RWPE2 (cell line): Measurements from ENCODE around the gene HDAC9.

Experiments used
- ATAC-seq: fragments of 200-7000 bp; cut with Tn5 transposase; 3 replicates; pipeline ENCODE4 v1.9.1; 2021; ENCODE audit warnings: low read depth
- DNase-seq: peaks from one replicate; pipeline ENCODE4 v3.0.0-alpha.2; 2020; ENCODE audit warnings: low spot score
- H3K27ac ChIP-seq: fragments of 450-650 bp; 2 replicates; pipeline ENCODE4 v1.5.1; 2017; ENCODE audit warnings: mild to moderate bottlenecking; ENCODE audit not compliant: poor library complexity, severe bottlenecking
- H3K27me3 ChIP-seq: fragments of 250-450 bp; sonication (Bioruptor Pico); 2 replicates; pipeline ENCODE4 v1.5.1; 2021; ENCODE audit warnings: mild to moderate bottlenecking, moderate library complexity; ENCODE audit not compliant: insufficient read depth, poor library complexity, severe bottlenecking
- H3K36me3 ChIP-seq: fragments of 250-450 bp; sonication (Bioruptor Pico); 2 replicates; pipeline ENCODE4 v1.5.1; 2020; ENCODE audit warnings: low read depth, mild to moderate bottlenecking, moderate library complexity
- H3K4me1 ChIP-seq: fragments of 250-450 bp; sonication (Bioruptor Pico); 2 replicates; pipeline ENCODE4 v1.5.1; 2021; ENCODE audit warnings: mild to moderate bottlenecking, moderate library complexity; ENCODE audit not compliant: insufficient read depth, poor library complexity, severe bottlenecking
- H3K4me3 ChIP-seq: fragments of 250-450 bp; sonication (Bioruptor Pico); 2 replicates; pipeline ENCODE4 v1.5.1; 2021; ENCODE audit warnings: mild to moderate bottlenecking, moderate library complexity; ENCODE audit not compliant: severe bottlenecking
- H3K9me3 ChIP-seq: fragments of 250-450 bp; sonication (Bioruptor Pico); 2 replicates; pipeline ENCODE4 v1.5.1; 2021; ENCODE audit warnings: mild to moderate bottlenecking, moderate library complexity; ENCODE audit not compliant: severe bottlenecking
- TF ChIP-seq, protein P1 (sequence below): fragments of 450-650 bp; IDR thresholded peaks from one replicate; pipeline ENCODE4 v1.5.1; 2017; ENCODE audit warnings: mild to moderate bottlenecking, moderate library complexity; ENCODE audit not compliant: poor library complexity, severe bottlenecking

Gene HDAC9

GRCh38 chr7:18806177-18806576 is 310.6 kb downstream of the HDAC9 start:
- H3K4me3 ChIP-seq, result no peak overlapping the region
- DNase-seq (no peak), ATAC-seq (no peak)
- H3K36me3 ChIP-seq, result no peaks in the 10 kb centered on the region
- H3K27ac ChIP-seq, result no peak overlapping the region
- no peaks in the 10 kb centered on the region for H3K4me1 ChIP-seq
- TF ChIP-seq, protein P1, sequence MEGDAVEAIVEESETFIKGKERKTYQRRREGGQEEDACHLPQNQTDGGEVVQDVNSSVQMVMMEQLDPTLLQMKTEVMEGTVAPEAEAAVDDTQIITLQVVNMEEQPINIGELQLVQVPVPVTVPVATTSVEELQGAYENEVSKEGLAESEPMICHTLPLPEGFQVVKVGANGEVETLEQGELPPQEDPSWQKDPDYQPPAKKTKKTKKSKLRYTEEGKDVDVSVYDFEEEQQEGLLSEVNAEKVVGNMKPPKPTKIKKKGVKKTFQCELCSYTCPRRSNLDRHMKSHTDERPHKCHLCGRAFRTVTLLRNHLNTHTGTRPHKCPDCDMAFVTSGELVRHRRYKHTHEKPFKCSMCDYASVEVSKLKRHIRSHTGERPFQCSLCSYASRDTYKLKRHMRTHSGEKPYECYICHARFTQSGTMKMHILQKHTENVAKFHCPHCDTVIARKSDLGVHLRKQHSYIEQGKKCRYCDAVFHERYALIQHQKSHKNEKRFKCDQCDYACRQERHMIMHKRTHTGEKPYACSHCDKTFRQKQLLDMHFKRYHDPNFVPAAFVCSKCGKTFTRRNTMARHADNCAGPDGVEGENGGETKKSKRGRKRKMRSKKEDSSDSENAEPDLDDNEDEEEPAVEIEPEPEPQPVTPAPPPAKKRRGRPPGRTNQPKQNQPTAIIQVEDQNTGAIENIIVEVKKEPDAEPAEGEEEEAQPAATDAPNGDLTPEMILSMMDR, result no peak
- H3K9me3 ChIP-seq, result no peaks in the 10 kb centered on the region
- no peaks in the 10 kb centered on the region for H3K27me3 ChIP-seq

DNA sequence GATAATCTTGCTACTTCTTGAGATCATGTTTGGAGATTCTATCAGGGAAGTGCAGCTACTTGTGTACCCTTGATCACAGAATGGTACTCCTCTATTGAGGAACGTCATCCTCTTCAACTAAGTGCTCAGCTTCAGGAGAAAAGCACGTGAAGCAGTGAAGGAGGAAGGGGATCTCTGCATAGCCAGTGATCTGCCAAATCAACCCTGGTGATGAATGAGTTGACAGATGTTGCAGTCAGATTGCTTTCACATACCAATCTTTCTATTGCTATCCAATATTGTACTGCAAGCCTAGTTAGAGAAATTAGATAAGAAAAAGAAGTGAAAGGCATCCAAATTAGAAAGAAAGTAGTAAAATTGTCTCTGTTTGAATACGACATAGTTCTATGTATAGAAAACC is 312.5 kb downstream of the HDAC9 start:
- DNase-seq (no peak), ATAC-seq (no peak)
- no peaks in the 10 kb centered on the region for H3K27me3 ChIP-seq
- no peaks in the 10 kb centered on the region for H3K9me3 ChIP-seq
- no peaks in the 10 kb centered on the region for H3K4me1 ChIP-seq
- no peaks in the 10 kb centered on the region for H3K36me3 ChIP-seq
- H3K27ac ChIP-seq, result no peak overlapping the region
- TF ChIP-seq, protein P1, result no peak
- H3K4me3 ChIP-seq, result no peak overlapping the region

- TF ChIP-seq, protein P1, result no peak
- no peak overlapping the region for H3K4me3 ChIP-seq
- no peak for DNase-seq
- no peaks in the 10 kb centered on the region for H3K27me3 ChIP-seq
- H3K27ac ChIP-seq, result no peak overlapping the region
- ATAC-seq, result no peak
- H3K36me3 ChIP-seq, result no peaks in the 10 kb centered on the region
- no peaks in the 10 kb centered on the region for H3K9me3 ChIP-seq
- no peaks in the 10 kb centered on the region for H3K4me1 ChIP-seq
Measured at GRCh38 chr7:18815261-18815960, 319.9 kb downstream of the HDAC9 start.

GRCh38 chr7:18820981-18821380 is 325.4 kb downstream of the HDAC9 start:
- TF ChIP-seq, protein P1, result no peak
- Histone ChIP-seq H3K9me3 (no peaks in the 10 kb centered on the region), H3K27ac (no peak overlapping the region), H3K36me3 (no peaks in the 10 kb centered on the region), H3K4me3 (no peak overlapping the region), H3K4me1 (no peaks in the 10 kb centered on the region), H3K27me3 (no peaks in the 10 kb centered on the region)
- ATAC-seq (no peak), DNase-seq (no peak)

DNA sequence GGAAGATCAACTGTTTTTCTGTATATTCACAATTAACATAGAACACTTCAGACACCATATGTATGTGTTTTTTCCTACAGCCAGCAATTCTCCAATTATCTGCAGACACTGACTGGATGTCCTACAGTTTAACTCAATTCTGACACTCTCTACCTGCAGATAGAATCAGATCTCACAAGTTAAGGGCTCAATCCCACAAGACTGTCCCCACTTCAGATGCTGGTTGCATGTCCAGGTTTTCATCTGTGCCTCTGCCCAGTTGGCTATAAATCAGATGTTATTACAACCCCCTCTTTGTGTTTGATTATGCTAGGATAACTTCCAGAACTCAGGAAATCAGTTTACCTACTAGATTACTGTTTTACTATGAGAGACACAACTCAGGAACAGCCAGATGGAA is 326.0 kb downstream of the HDAC9 start:
- Histone ChIP-seq H3K36me3 (no peaks in the 10 kb centered on the region), H3K9me3 (no peaks in the 10 kb centered on the region), H3K27ac (no peak overlapping the region), H3K27me3 (no peaks in the 10 kb centered on the region), H3K4me3 (no peak overlapping the region), H3K4me1 (no peaks in the 10 kb centered on the region)
- ATAC-seq (no peak), DNase-seq (no peak)
- TF ChIP-seq, protein P1, result no peak
